Ectodermal cell (in vitro differentiated cells): ENCODE measurements around the gene POP4. TPM values are rescaled to one million over a fixed set of nuclear protein-coding genes. Genes with fewer than 3 reads are reported as not detected.
"Not testable (repeated sequence)": the region's sequence is repeated elsewhere in the genome, so short reads cannot be mapped to it uniquely, and the experiment has no call there.

Experiments
- H3K27ac ChIP-seq: 2 replicates; pipeline ENCODE4 v1.7.0; 2013; ENCODE audit warnings: mild to moderate bottlenecking, low read depth, low read length; ENCODE audit not compliant: insufficient read depth, poor library complexity, severe bottlenecking
- H3K27me3 ChIP-seq: 2 replicates; pipeline ENCODE4 v1.7.0; 2013; ENCODE audit warnings: mild to moderate bottlenecking, low read length; ENCODE audit not compliant: insufficient read depth, control insufficient read depth, poor library complexity, severe bottlenecking
- H3K36me3 ChIP-seq: one replicate; pipeline ENCODE4 v1.7.0; 2013; ENCODE audit warnings: low read length; ENCODE audit not compliant: control insufficient read depth, insufficient read depth
- H3K4me1 ChIP-seq: one replicate; pipeline ENCODE4 v1.7.0; 2013; ENCODE audit warnings: low read length; ENCODE audit not compliant: control insufficient read depth, insufficient read depth
- H3K4me3 ChIP-seq: 2 replicates; pipeline ENCODE4 v1.7.0; 2013; ENCODE audit warnings: low read depth, low read length, control low read depth; ENCODE audit not compliant: insufficient read depth
- H3K9me3 ChIP-seq: 2 replicates; pipeline ENCODE4 v1.7.0; 2013; ENCODE audit warnings: mild to moderate bottlenecking, low read length, moderate library complexity; ENCODE audit not compliant: control insufficient read depth
- WGBS, 2 experiments: methylation state at CpG; one replicate each; pipeline ENCODE4 v1.1.7; 2013; ENCODE audit warnings: missing lambda C conversion rate in 2 of 2; 5-methylcytosine and 5-hydroxymethylcytosine counted together
- polyA plus RNA-seq, 4 experiments: library from polyadenylated mRNA; stranded (reverse); fragments of 50-300 nt; gene quantifications; one replicate each; pipeline ENCODE4 v1.2.3, GENCODE V29; 2013

POP4 gene
- 50.7 TPM for polyA plus RNA-seq (2013, experiment 1 of 4)
- 67.4 TPM for polyA plus RNA-seq (2013, experiment 2 of 4)
- 56.5 TPM for polyA plus RNA-seq (2013, experiment 3 of 4)
- 64.7 TPM for polyA plus RNA-seq (2013, experiment 4 of 4)

- WGBS, 2 experiments, result 0% methylated on average over 46 of the region's 47 CpGs
- no peaks in the 10 kb centered on the region for H3K36me3 ChIP-seq
- peak within 1 kb of the TSS; percentile 96 for H3K4me3 ChIP-seq
- H3K27ac ChIP-seq, result peak within 1 kb of the TSS; percentile 81
- no peaks in the 10 kb centered on the region for H3K27me3 ChIP-seq
- peaks cover 11% of the 10 kb centered on the region for H3K4me1 ChIP-seq
- H3K9me3 ChIP-seq, result no peaks in the 10 kb centered on the region
Observed at GRCh38 chr19:29605653-29606419, at the start of gene POP4. POP4 (plus strand) TSS chr19:29606283; CDS start chr19:29606319, 36 bp downstream.

- not testable (repeated sequence) for H3K27me3 ChIP-seq, H3K36me3 ChIP-seq, H3K4me3 ChIP-seq, H3K4me1 ChIP-seq, H3K27ac ChIP-seq, H3K9me3 ChIP-seq
- 91 to 92% methylated on average over 2 of the region's 2 CpGs for WGBS, 2 experiments
Observed at GRCh38 chr19:29559110-29559509, 47.0 kb upstream of the POP4 start.

GRCh38 chr19:29559743-29560142, 46.3 kb upstream of the POP4 start:
- no peaks in the 10 kb centered on the region for H3K36me3 ChIP-seq
- H3K27ac ChIP-seq, result no peak overlapping the region
- no peaks in the 10 kb centered on the region for H3K9me3 ChIP-seq
- WGBS, 2 experiments, result 88% methylated on average over 4 of the region's 4 CpGs
- no peak overlapping the region for H3K4me3 ChIP-seq
- H3K4me1 ChIP-seq, result no peaks in the 10 kb centered on the region
- no peaks in the 10 kb centered on the region for H3K27me3 ChIP-seq

- Histone ChIP-seq H3K27ac (no peak overlapping the region), H3K27me3 (no peaks in the 10 kb centered on the region), H3K4me3 (no peak overlapping the region), H3K9me3 (no peaks in the 10 kb centered on the region), H3K36me3 (no peaks in the 10 kb centered on the region), H3K4me1 (no peaks in the 10 kb centered on the region)
- 94 to 96% methylated on average over 6 of the region's 6 CpGs for WGBS, 2 experiments
Observed at GRCh38 chr19:29560313-29561075, 45.6 kb upstream of the POP4 start.

GRCh38 chr19:29561601-29562000, 44.5 kb upstream of the POP4 start:
- Histone ChIP-seq H3K36me3 (no peaks in the 10 kb centered on the region), H3K9me3 (no peaks in the 10 kb centered on the region)
- 84 to 87% methylated on average over 9 of the region's 9 CpGs for WGBS, 2 experiments

GRCh38 chr19:29562299-29563297, 43.5 kb upstream of the POP4 start:
- WGBS, 2 experiments, result 78 to 83% methylated on average over 16 of the region's 16 CpGs
- H3K4me1 ChIP-seq, result no peaks in the 10 kb centered on the region
- H3K9me3 ChIP-seq, result no peaks in the 10 kb centered on the region
- no peaks in the 10 kb centered on the region for H3K36me3 ChIP-seq
- H3K27ac ChIP-seq, result no peak overlapping the region
- no peak overlapping the region for H3K4me3 ChIP-seq
- H3K27me3 ChIP-seq, result no peaks in the 10 kb centered on the region

More at GRCh38 chr19:29561601-29562000, 44.5 kb upstream of the POP4 start:
- H3K4me3 ChIP-seq, result no peak overlapping the region
- H3K4me1 ChIP-seq, result no peaks in the 10 kb centered on the region
- no peak overlapping the region for H3K27ac ChIP-seq
- no peaks in the 10 kb centered on the region for H3K27me3 ChIP-seq

GRCh38 chr19:29563486-29564101, 42.5 kb upstream of the POP4 start:
- Histone ChIP-seq H3K4me1 (no peaks in the 10 kb centered on the region), H3K36me3 (no peaks in the 10 kb centered on the region)
- 91 to 95% methylated on average over 11 of the region's 11 CpGs for WGBS, 2 experiments

GRCh38 chr19:29564574-29565005, 41.5 kb upstream of the POP4 start:
- Histone ChIP-seq H3K36me3 (no peaks in the 10 kb centered on the region), H3K9me3 (no peaks in the 10 kb centered on the region), H3K4me3 (no peak overlapping the region), H3K27ac (no peak overlapping the region), H3K4me1 (no peaks in the 10 kb centered on the region), H3K27me3 (no peaks in the 10 kb centered on the region)
- WGBS, 2 experiments, result 70 to 76% methylated on average over 11 of the region's 11 CpGs

More at GRCh38 chr19:29563486-29564101, 42.5 kb upstream of the POP4 start:
- Histone ChIP-seq H3K27ac (no peak overlapping the region), H3K4me3 (no peak overlapping the region), H3K27me3 (no peaks in the 10 kb centered on the region), H3K9me3 (no peaks in the 10 kb centered on the region)

- Histone ChIP-seq H3K9me3 (no peaks in the 10 kb centered on the region), H3K4me3 (no peak overlapping the region), H3K27me3 (no peaks in the 10 kb centered on the region), H3K4me1 (no peaks in the 10 kb centered on the region), H3K36me3 (no peaks in the 10 kb centered on the region), H3K27ac (no peak overlapping the region)
- 91% methylated on average over 19 of the region's 19 CpGs for WGBS, 2 experiments
Observed at GRCh38 chr19:29565171-29565570, 40.9 kb upstream of the POP4 start.
